IPS-18a (cell line): Measurements from ENCODE around the gene CARM1.
"Not testable (repeated sequence)": the region's sequence is repeated elsewhere in the genome, so short reads cannot be mapped to it uniquely, and the experiment has no call there.

Source experiments
- H3K27ac ChIP-seq: one replicate; pipeline ENCODE4 v1.5.1; 2013; ENCODE audit warnings: low read length
- H3K27me3 ChIP-seq: one replicate; pipeline ENCODE4 v1.6.1; 2013; ENCODE audit warnings: mild to moderate bottlenecking, low read length; ENCODE audit not compliant: control insufficient read depth, insufficient read depth
- H3K36me3 ChIP-seq: one replicate; pipeline ENCODE4 v1.6.1; 2013; ENCODE audit warnings: low read depth, low read length; ENCODE audit not compliant: control insufficient read depth
- H3K4me1 ChIP-seq: one replicate; pipeline ENCODE4 v1.6.1; 2013; ENCODE audit warnings: low read depth, low read length; ENCODE audit not compliant: control insufficient read depth
- H3K4me3 ChIP-seq: one replicate; pipeline ENCODE4 v1.5.1; 2013; ENCODE audit warnings: low read length
- H3K9ac ChIP-seq: one replicate; pipeline ENCODE4 v1.6.1; 2013; ENCODE audit warnings: mild to moderate bottlenecking, low read length, moderate library complexity
- H3K9me3 ChIP-seq: one replicate; pipeline ENCODE4 v1.6.1; 2013; ENCODE audit warnings: low read depth, low read length; ENCODE audit not compliant: control insufficient read depth

Gene CARM1

DNA sequence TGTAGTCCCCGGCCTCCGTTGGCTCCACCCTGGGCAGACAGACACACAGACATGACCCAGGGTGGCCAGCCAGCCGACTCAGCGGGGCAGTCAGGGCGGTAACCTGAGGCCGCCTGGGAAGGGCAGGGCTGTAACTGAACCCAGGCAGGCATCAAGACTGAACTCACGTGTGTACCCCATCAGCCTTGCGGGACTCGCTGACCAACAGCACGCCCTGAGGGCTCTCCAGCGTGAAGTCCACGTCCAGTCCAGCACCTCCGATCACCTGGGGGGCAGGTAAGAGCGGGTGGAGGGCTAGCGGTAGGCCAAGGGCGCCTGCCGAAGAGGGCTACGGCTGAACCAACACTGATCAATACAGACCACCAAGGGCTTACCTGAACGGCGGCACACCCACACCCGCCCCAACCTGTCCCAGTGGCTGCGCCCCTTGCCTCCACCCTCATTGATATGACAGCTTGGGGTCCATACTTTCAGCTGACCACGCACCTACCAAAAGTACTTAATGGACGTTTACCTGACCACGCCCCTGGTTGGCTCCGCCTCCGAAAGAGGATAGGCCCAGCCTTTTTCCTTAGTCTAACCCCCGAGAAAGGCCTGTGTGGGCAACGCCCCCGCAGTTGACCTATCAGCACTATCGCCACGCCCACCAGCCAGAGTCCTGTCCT is 36.1 kb upstream of the CARM1 start:
- no peaks in the 10 kb centered on the region for H3K9me3 ChIP-seq
- H3K27me3 ChIP-seq, result peaks cover 4% of the 10 kb centered on the region
- H3K4me1 ChIP-seq, result no peaks in the 10 kb centered on the region
- peak overlapping the region; percentile 57 for H3K4me3 ChIP-seq
- H3K9ac ChIP-seq, result peak overlapping the region; percentile 16
- H3K27ac ChIP-seq, result no peak overlapping the region
- H3K36me3 ChIP-seq, result peaks cover 16% of the 10 kb centered on the region

DNA sequence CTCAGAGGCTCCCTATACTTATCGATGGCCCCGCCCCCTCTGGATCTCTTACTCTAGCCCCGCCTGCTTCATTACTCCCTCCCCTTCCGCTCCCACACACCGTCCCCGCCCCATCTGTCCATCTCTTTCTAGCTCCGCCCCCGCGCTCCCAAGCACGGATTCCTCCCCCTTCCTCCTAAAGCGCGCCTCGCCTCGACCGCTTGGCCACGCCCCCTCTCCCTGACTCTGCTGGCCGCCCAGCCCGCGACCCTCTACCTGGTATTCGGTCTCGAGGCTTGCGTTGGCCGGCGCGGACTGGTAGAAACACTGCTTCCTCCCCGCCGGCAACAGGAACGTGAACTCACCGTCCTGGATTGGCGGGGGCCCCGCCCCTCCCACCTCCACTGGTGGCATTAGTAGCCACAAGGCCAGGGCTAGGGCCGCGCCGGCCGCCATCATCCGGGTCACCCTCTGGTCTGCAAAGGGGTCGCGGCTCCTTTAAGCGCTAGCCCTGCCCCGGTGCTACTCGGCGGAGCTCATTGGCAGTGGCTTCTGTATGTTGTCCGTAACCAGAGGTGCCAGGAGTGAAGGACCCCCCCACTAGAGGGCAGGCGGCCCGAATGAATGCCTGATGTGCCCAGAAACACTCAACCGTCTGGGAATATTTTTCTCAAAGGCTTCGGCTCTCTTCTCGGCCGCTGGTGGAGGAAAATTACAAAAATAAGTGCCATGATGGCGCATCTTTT is 35.4 kb upstream of the CARM1 start, which contains the start of gene TMED1:
TSS of gene TMED1 (minus strand) at position 459 of the 725 bp plus-strand sequence. CDS start at position 438, 21 bp downstream.
- Histone ChIP-seq H3K9ac (peak within 1 kb of the TSS; percentile 92), H3K27ac (peak within 1 kb of the TSS; percentile 85), H3K4me1 (no peaks in the 10 kb centered on the region), H3K4me3 (peak within 1 kb of the TSS; percentile 85), H3K27me3 (peaks cover 4% of the 10 kb centered on the region), H3K36me3 (peaks cover 16% of the 10 kb centered on the region), H3K9me3 (no peaks in the 10 kb centered on the region)

DNA sequence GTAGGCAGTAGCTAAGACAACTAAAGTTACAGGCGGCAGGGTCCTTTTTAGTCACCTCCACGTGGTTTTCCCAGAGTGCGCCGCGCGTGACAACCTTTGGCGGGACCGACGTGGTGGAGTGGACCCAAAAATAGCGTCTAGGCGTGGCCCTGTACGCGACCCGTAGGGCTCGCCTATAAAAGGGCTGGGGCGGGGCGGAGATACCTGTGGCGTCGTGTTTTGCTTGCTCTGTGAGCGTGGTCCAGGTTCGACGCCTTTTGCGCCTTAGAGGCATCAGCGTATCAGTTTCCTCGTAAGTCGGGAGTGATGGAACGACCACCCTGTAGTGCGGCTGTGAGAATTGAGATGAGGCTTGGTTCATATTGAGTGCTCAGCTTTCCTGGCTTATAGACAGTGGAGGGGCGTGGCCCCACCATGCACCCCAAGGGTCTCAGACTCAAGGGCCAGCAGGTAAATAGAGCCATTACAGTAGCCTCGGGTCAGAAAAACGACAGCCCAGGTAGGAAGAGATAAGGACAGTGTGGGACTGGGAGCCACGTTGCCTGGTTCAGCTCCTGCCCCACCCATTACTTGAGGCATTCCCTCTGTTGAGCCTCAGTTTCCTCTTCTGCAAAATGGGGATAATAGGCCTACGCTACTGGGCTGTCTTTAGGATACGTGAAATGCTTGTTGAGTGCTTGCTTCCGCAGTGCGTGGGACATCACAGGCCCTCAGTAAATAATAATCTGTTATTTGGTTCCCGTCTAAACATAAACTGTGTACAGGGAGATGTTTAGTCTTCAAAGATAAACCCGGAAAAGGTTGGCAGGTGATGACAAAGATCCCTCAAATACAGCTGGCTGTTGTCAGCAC is 34.6 kb upstream of the CARM1 start:
- Histone ChIP-seq H3K4me3 (peak overlapping the region; percentile 85), H3K27me3 (peaks cover 4% of the 10 kb centered on the region), H3K36me3 (peaks cover 16% of the 10 kb centered on the region), H3K4me1 (no peaks in the 10 kb centered on the region), H3K9ac (peak overlapping the region; percentile 92), H3K9me3 (no peaks in the 10 kb centered on the region), H3K27ac (peak overlapping the region; percentile 85)

DNA sequence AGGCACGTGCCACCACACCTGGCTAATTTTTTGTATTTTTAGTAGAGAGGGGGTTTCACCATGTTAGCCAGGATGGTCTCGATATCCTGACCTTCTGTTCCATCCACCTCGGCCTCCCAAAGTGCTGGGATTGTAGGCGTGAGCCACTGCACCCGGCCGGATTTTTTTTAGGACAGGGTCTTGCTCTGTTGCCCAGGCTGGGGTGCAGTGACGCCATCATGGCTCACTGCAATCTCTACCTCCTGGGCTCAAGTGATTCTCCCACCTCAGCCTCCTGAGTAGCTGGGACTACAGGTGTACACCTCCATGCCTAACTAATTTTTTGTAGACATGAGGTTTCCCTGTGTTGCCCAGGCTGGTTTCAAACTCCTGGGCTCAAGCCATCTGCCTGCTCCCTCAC is 33.7 kb upstream of the CARM1 start:
- not testable (repeated sequence) for H3K4me3 ChIP-seq, H3K27me3 ChIP-seq, H3K9me3 ChIP-seq, H3K4me1 ChIP-seq, H3K27ac ChIP-seq, H3K9ac ChIP-seq
- H3K36me3 ChIP-seq, result peaks cover 11% of the 10 kb centered on the region

DNA sequence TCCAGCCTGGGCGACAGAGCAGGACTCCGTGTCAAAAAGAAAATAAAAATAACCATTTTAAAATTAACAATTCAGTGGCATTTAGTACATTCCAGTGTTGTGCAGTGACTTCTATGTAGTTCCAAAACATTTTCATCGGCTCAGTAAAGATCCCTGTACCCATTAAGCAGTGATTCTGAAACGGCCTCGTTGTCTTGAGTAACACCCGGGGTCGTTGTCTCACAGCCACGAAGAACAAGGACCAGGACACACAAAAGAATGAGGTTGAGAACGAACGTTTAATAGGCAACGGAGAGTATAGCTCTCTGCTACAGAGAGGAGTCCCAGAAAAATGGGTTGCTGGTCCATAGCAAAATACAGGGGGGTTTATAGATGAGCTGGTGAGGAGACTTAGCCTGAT is 33.0 kb upstream of the CARM1 start:
- no peak overlapping the region for H3K4me3 ChIP-seq
- H3K27ac ChIP-seq, result no peak overlapping the region
- peaks cover 4% of the 10 kb centered on the region for H3K36me3 ChIP-seq
- no peaks in the 10 kb centered on the region for H3K9me3 ChIP-seq
- H3K4me1 ChIP-seq, result no peaks in the 10 kb centered on the region
- H3K27me3 ChIP-seq, result peaks cover 4% of the 10 kb centered on the region
- no peak overlapping the region for H3K9ac ChIP-seq

DNA sequence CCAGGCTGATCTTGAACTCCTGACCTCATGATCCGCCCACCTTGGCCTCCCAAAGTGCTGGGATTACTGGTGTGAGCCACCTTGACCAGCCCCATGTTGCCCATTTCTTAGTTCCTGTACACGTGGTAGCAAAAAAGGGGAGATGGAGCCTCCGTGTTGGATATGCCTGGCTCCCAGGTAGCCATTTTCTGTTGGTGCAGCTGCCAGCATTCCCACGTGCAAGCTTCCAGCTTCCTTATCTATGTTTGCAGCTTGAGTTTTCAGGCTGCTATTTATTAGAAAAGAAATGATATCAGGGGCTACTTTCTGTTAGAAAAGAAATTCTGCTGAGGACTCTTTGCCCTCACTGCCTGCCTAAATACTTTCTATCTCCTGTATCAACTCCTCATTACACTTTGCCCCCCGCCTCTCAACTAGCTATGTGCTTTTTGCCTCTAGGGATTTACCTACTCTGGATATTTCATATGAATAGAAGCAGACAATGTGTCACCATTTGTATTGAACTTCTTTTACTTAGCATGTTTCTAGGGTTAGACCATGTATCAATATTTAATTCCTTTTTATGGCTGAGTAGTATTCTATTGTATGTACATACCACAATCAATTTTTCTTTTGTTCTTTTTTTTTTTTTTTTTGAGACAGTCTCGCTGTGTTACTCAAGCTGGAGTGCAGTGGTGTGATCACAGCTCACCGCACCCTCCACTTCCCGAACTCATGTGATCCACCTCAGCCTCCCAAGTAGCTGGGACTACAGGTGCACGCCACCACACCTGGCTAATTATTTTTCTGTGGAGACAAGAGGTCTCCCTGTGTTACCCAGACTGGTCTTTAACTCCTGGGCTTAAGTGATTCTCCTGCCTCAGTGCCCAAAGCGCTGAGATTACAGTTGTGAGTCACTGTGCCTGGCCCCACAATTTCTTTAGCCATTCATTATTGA is 32.0 kb upstream of the CARM1 start:
- no peaks in the 10 kb centered on the region for H3K4me1 ChIP-seq

DNA sequence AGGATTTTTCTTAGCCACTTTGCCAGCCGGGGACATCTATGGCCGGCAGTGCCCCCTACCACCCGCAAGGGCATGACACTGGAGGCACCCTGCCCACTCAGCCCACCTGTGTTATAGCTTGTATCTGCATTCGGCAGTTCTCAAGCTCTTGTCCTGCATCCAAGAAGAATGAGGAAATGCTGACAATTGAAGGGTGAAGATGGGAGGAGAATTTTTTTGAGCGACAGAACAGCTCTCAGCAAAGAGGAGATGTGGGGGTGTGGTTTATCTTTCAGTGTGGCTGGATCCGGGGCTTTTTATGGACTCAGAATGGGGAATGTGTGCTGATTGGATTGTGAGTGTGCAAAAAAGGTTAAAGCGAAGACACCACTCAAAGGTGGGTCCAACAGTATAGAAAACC is 28.6 kb upstream of the CARM1 start:
- no peaks in the 10 kb centered on the region for H3K27me3 ChIP-seq
- no peaks in the 10 kb centered on the region for H3K9me3 ChIP-seq
- no peak overlapping the region for H3K27ac ChIP-seq
- no peak overlapping the region for H3K9ac ChIP-seq
- H3K4me1 ChIP-seq, result no peaks in the 10 kb centered on the region
- no peaks in the 10 kb centered on the region for H3K36me3 ChIP-seq
- H3K4me3 ChIP-seq, result no peak overlapping the region

More for the DNA sequence above, 32.0 kb upstream of the CARM1 start:
- no peak overlapping the region for H3K27ac ChIP-seq
- peaks cover 4% of the 10 kb centered on the region for H3K27me3 ChIP-seq
- H3K9ac ChIP-seq, result no peak overlapping the region
- no peaks in the 10 kb centered on the region for H3K9me3 ChIP-seq
- H3K4me3 ChIP-seq, result no peak overlapping the region
- H3K36me3 ChIP-seq, result no peaks in the 10 kb centered on the region

DNA sequence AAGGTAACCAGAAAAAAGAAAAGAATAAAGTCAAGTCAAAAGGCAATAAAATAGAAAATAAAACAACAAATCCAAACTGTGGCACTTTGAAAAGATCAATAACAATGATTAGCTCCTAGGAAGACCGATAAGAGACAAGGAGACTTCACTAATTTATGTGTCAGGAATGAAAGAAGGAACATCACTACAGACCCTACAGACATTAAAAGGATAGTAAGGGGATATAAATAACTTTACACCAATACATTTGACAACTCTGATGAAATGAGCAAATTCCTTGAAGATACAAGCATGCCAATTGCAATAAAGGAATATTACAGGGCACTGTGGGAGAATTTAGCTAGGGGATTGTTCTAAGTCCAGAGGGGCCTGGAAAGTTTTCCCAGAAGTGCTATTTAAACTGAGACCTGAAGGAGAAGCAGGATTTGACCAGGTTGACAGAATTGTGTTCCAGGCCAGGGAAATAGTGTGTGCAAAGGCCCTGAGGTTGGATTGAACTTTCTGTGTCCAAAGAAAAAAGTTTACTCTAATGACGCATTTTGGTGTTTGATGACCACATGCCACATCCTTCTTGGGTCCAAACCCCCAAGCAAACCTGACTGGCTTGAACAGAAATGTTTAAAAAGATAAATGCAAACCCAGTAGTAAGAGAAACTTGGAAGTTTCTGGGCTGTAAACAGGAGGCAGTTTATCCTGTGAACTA is 24.7 kb upstream of the CARM1 start:
- no peak overlapping the region for H3K27ac ChIP-seq
- no peaks in the 10 kb centered on the region for H3K4me1 ChIP-seq
- H3K27me3 ChIP-seq, result no peaks in the 10 kb centered on the region
- no peaks in the 10 kb centered on the region for H3K9me3 ChIP-seq
- H3K36me3 ChIP-seq, result no peaks in the 10 kb centered on the region
- no peak overlapping the region for H3K9ac ChIP-seq
- no peak overlapping the region for H3K4me3 ChIP-seq

DNA sequence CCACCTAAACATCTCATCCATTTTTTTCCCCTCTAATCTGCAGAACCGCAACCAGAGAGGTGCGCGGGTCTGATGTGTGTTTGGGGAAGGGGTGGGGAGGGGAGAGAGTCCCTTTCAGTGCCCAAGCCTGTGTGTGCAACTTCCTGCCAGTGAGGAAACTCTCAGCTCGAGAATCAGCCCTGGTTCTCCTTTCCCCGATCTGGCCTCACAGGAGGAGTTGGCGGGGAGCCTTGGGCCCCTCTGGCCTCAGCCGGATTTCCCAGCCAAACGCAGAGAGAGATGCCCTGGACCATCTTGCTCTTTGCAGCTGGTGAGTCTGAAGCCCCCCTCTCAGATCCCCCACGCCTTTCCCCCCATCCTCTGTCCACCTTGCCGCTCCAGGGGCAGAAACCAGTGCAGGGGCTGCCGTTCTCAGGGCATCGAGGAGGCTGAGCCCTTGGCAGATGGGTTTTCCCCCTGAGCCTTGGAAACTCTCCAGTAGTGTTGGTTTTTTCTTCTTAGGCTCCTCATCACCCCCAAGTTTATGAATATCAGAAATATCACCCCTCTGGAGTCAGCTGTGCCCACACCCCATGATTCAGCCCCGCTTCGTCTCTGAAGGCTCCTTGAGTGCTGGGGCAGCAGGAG is 23.0 kb upstream of the CARM1 start, which contains the start of gene C19orf38:
TSS of gene C19orf38 (plus strand) at position 186 of the 627 bp plus-strand sequence. CDS start at position 280, 94 bp downstream.
- no peak within 1 kb of the TSS for H3K9ac ChIP-seq
- no peaks in the 10 kb centered on the region for H3K36me3 ChIP-seq
- H3K4me1 ChIP-seq, result no peaks in the 10 kb centered on the region
- no peaks in the 10 kb centered on the region for H3K27me3 ChIP-seq
- H3K4me3 ChIP-seq, result no peak within 1 kb of the TSS
- no peak within 1 kb of the TSS for H3K27ac ChIP-seq
- no peaks in the 10 kb centered on the region for H3K9me3 ChIP-seq

DNA sequence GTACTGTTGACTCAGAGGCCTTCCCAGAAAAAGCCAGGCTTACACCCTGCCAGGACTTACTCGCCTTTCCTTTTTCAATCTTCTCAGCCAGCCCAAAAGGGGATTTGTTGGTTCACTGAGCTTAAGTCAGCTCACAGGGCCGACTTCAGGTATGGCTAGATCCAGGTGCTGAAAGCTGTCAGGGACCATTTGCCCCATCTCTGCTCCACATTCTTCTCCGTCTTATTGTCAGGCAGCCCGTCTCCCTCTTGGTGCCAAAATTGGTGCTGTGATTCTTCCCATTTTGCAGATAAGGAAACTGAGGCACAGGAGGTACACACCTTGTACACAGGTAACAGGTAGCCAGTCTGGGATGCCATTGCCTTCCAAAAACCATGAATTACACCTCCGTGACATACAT is 20.7 kb upstream of the CARM1 start:
- H3K4me1 ChIP-seq, result no peaks in the 10 kb centered on the region
- H3K27ac ChIP-seq, result no peak overlapping the region
- H3K9me3 ChIP-seq, result no peaks in the 10 kb centered on the region
- no peak overlapping the region for H3K4me3 ChIP-seq
- H3K27me3 ChIP-seq, result no peaks in the 10 kb centered on the region
- no peak overlapping the region for H3K9ac ChIP-seq
- no peaks in the 10 kb centered on the region for H3K36me3 ChIP-seq
